ENCODE measurements around the gene NIM1K. TPM values are rescaled to one million over a fixed set of nuclear protein-coding genes. Genes with fewer than 3 reads are reported as not detected.

Gene NIM1K
- total RNA-seq, 4 donors from 2014 or later, result 0.32 TPM; not detected in 3

DNA sequence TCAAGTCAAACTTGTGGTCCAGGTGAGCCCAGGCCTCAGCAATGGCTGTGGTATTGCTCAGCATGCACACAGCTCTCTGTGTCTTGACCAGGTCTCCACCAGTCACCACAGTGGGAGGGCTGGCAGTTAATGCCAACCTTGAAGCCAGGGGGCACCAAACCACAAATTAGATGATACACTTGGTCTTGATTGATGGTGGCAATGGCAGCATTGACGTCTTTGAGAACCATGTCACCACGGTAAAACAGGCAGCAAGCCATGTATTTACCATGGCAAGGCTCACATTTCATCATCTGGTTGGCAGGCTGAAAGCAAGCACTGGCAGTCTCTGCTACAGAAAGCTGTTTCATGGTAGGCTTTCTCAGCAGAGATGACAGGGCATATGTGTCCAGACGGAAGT is 40.0 kb downstream of the NIM1K start:
- no peaks in the 10 kb centered on the region for H3K9me3 ChIP-seq
- H3K4me3 ChIP-seq, result no peak overlapping the region
- H3K4me1 ChIP-seq, result no peaks in the 10 kb centered on the region
- no peak for TF ChIP-seq CTCF (IDR thresholded peaks at IDR 0.05)
- no peak for TF ChIP-seq EP300 (IDR thresholded peaks at IDR 0.05; ENCODE audit: low read depth)
- no peak for TF ChIP-seq POLR2AphosphoS5 (IDR thresholded peaks at IDR 0.05)
- no peak for TF ChIP-seq POLR2A (IDR thresholded peaks at IDR 0.05)
- in situ Hi-C loops (cut with MboI; ENCODE audit: low pct_ligation_motif_present in 1 of 4, low pct_unique_long_range_greater_than_20kb in 1 of 4, low sequenced_read_pairs in 3 of 4) (no loop called here), intact Hi-C loops (cut with DNase I; ENCODE audit: low total_unique reads) (no loop called here)
- DNase-seq, result no peak
- H3K36me3 ChIP-seq, result no peaks in the 10 kb centered on the region
- no peaks in the 10 kb centered on the region for H3K27me3 ChIP-seq
- 78% methylated on average over 3 of the region's 3 CpGs; no CpG with 5 or more reads in 1 of the 2 donors for WGBS, 2 donors (ENCODE audit: low coverage in 1 of 2)
- no peak overlapping the region for H3K27ac ChIP-seq

DNA sequence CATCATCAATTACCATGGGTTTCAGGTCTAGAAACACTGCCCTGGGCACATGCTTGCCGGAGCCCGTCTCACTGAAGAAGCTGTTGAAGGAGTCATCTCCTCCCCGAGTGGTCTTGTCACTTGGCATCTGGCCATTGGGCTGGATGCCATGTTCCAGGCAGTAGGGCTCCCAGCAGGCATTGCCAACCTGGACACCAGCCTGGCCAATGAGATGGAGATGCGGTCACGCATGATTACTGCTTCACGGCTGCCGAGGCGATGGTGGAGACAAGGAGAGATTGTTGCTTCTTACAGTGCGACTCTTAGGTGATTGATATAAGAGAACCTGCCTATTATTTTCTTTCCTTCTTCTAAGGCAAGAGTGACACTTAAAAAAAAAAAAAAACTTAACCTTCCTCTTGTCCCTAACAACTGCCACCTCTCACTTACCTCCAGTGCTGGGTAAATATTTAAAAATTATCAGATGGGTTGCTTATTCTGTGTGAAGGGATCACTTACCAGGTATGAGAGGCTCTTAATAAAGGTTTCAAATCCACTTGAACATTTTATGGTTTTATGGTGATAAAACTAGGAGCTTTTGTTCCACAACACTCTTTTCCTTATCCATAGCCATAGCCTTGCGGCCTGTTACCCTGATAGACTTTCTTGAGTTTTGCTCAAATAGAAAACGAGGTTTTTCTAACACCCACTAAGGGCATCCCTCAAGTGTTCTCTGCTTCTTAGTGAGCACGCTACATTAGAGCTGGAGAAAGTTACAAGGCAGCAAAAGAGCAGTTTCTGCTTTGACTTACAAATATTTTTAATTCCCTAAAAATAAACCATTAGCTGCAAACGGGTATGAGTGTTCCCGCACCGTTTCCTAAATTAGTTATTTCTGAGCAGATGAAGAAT is 41.2 kb downstream of the NIM1K start:
- intact Hi-C loops (cut with DNase I; ENCODE audit: low total_unique reads), result no loop called here
- no peaks in the 10 kb centered on the region for H3K27me3 ChIP-seq
- no peak overlapping the region for H3K4me3 ChIP-seq
- in situ Hi-C loops (cut with MboI; ENCODE audit: low pct_ligation_motif_present in 1 of 4, low pct_unique_long_range_greater_than_20kb in 1 of 4, low sequenced_read_pairs in 3 of 4), result no loop called here
- H3K36me3 ChIP-seq, result no peaks in the 10 kb centered on the region
- 83 to 88% methylated on average over 8 to 15 of the region's 15 CpGs for WGBS, 2 donors (ENCODE audit: low coverage in 1 of 2)
- no peaks in the 10 kb centered on the region for H3K9me3 ChIP-seq
- no peaks in the 10 kb centered on the region for H3K4me1 ChIP-seq
- DNase-seq, result no peak
- no peak for TF ChIP-seq EP300 (IDR thresholded peaks at IDR 0.05; ENCODE audit: low read depth)
- no peak for TF ChIP-seq POLR2AphosphoS5 (IDR thresholded peaks at IDR 0.05)
- TF ChIP-seq POLR2A (IDR thresholded peaks at IDR 0.05), result no peak
- TF ChIP-seq CTCF (IDR thresholded peaks at IDR 0.05), result no peak
- H3K27ac ChIP-seq, result no peak overlapping the region

DNA sequence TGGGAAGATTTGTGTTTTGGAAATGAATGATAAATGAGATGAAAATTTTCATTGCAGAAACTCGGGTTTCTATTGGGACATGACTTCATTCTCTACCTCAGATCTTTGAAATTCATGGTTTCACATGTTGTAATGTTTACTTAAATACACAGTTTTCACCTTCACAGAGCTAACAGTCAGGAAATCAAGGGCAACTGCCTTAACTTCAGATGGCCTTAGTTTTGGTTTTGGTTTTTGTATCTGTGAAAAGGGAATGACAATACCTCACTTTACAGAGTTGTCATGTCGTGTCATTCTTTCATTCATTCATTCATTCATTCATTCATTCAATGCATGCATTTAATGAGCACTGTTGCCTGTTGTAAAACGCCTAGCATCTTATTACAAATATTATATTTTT is 41.9 kb downstream of the NIM1K start:
- Histone ChIP-seq H3K4me3 (no peak overlapping the region), H3K36me3 (no peaks in the 10 kb centered on the region), H3K27me3 (no peaks in the 10 kb centered on the region), H3K27ac (no peak overlapping the region), H3K9me3 (no peaks in the 10 kb centered on the region), H3K4me1 (no peaks in the 10 kb centered on the region)
- in situ Hi-C loops (cut with MboI; ENCODE audit: low pct_ligation_motif_present in 1 of 4, low pct_unique_long_range_greater_than_20kb in 1 of 4, low sequenced_read_pairs in 3 of 4) (no loop called here), intact Hi-C loops (cut with DNase I; ENCODE audit: low total_unique reads) (no loop called here)
- TF ChIP-seq POLR2AphosphoS5 (IDR thresholded peaks at IDR 0.05) (no peak), POLR2A (IDR thresholded peaks at IDR 0.05) (no peak)
- WGBS, 2 donors (ENCODE audit: low coverage in 1 of 2), result 43 to 48% methylated on average over 3 of the region's 3 CpGs
- DNase-seq, result no peak

DNA sequence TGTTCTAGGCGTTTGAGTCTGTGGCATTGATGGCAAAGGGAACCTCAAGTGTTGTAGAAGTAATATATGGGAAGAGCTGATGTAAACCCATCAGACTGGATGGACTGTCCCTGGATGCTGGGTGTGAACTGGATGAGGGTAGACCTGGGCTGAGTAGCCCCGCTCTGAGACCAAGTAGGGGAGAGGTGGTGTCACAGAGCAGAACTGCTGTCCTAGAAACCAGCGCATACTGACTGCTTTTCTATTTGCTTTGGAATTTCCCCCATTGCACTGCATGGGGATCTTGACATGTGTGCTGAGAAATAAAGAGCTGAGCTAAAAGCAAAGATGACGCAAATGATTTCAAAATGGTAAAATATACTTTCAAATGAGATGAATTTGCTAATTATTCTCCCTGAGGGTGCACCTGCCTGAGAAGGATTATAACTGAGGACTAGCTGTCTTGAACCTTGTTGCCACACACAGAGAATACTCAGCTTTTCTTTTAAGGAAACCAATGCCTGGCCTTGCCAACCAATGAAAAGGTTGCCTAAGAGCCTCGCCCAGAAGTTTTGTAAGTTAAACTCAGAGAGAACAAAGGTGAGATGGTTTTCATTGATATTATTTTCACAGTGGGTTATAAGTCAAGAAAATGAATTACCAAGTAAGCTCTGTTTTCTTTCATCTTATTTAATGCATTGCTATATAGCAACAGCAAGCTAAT is 44.8 kb downstream of the NIM1K start:
- H3K4me3 ChIP-seq, result no peak overlapping the region
- 72 to 76% methylated on average over 4 to 5 of the region's 5 CpGs for WGBS, 2 donors (ENCODE audit: low coverage in 1 of 2)
- H3K27ac ChIP-seq, result no peak overlapping the region
- H3K4me1 ChIP-seq, result no peaks in the 10 kb centered on the region
- in situ Hi-C loops (cut with MboI; ENCODE audit: low pct_ligation_motif_present in 1 of 4, low pct_unique_long_range_greater_than_20kb in 1 of 4, low sequenced_read_pairs in 3 of 4), result no loop called here
- H3K27me3 ChIP-seq, result no peaks in the 10 kb centered on the region
- H3K36me3 ChIP-seq, result no peaks in the 10 kb centered on the region
- intact Hi-C loops (cut with DNase I; ENCODE audit: low total_unique reads), result no loop called here
- DNase-seq, result no peak
- H3K9me3 ChIP-seq, result no peaks in the 10 kb centered on the region
- TF ChIP-seq EP300 (IDR thresholded peaks at IDR 0.05; ENCODE audit: low read depth) (no peak), POLR2AphosphoS5 (IDR thresholded peaks at IDR 0.05) (no peak), POLR2A (IDR thresholded peaks at IDR 0.05) (no peak), CTCF (IDR thresholded peaks at IDR 0.05) (no peak)

Data from transverse colon (tissue), 4 donors.